HG03558 (cell line): Measurements from ENCODE around the gene BIRC3.
A peak's percentile ranks its signal among the peaks of the same experiment; 100 is the strongest.
"Not testable (repeated sequence)": the region's sequence is repeated elsewhere in the genome, so short reads cannot be mapped to it uniquely, and the experiment has no call there.

Experiments
- ATAC-seq: cut with Tn5 transposase; IDR thresholded peaks from one replicate; pipeline ENCODE4 v1.9.1; 2021; ENCODE audit warnings: moderate number of reproducible peaks; ENCODE audit not compliant: unreplicated experiment; ENCODE audit errors: extremely low read depth

Gene BIRC3

GRCh38 chr11:102293873-102294601 lies 23.2 kb upstream of the BIRC3 start:
- peak; percentile 89 for ATAC-seq

- no peak for ATAC-seq
These were observed 22.2 kb upstream of the BIRC3 start for GRCh38 chr11:102295045-102295444.

GRCh38 chr11:102296757-102297156 lies 20.5 kb upstream of the BIRC3 start:
- not testable (repeated sequence) for ATAC-seq

- not testable (repeated sequence) for ATAC-seq
These were observed 16.4 kb upstream of the BIRC3 start for GRCh38 chr11:102300837-102301236.

- no peak for ATAC-seq
These were observed 15.0 kb upstream of the BIRC3 start for GRCh38 chr11:102302241-102302640.

GRCh38 chr11:102304686-102305085 lies 12.6 kb upstream of the BIRC3 start:
- no peak for ATAC-seq

- no peak for ATAC-seq
These were observed 11.8 kb upstream of the BIRC3 start for GRCh38 chr11:102305352-102306047.

- ATAC-seq: no peak
These were observed 11.2 kb upstream of the BIRC3 start for GRCh38 chr11:102306048-102306597.

- ATAC-seq: no peak
These were observed 10.2 kb upstream of the BIRC3 start for GRCh38 chr11:102306817-102307726.

- no peak for ATAC-seq
These were observed 9.6 kb upstream of the BIRC3 start for GRCh38 chr11:102307727-102308038.

GRCh38 chr11:102309621-102310541 lies 7.4 kb upstream of the BIRC3 start:
- ATAC-seq: no peak

GRCh38 chr11:102312667-102313066 lies 4.6 kb upstream of the BIRC3 start:
- ATAC-seq: no peak

- no peak for ATAC-seq
These were observed 3.9 kb upstream of the BIRC3 start for GRCh38 chr11:102313238-102313940.

GRCh38 chr11:102314784-102315183 lies 2.5 kb upstream of the BIRC3 start:
- no peak for ATAC-seq

- no peak for ATAC-seq
These were observed 859 bp upstream of the BIRC3 start for GRCh38 chr11:102316346-102316904.

GRCh38 chr11:102317768-102318103 lies 452 bp downstream of the BIRC3 start:
- ATAC-seq: no peak

- no peak for ATAC-seq
These were observed 1.2 kb downstream of the BIRC3 start for GRCh38 chr11:102318469-102318868.

- no peak for ATAC-seq
These were observed 2.3 kb downstream of the BIRC3 start for GRCh38 chr11:102319544-102319943.

GRCh38 chr11:102320188-102320587 lies 2.9 kb downstream of the BIRC3 start:
- no peak for ATAC-seq
